ENCODE results near the gene SAT2. TPM values are rescaled to one million over a fixed set of nuclear protein-coding genes. Genes with fewer than 3 reads are reported as not detected.
"Not testable (repeated sequence)": the region's sequence is repeated elsewhere in the genome, so short reads cannot be mapped to it uniquely, and the experiment has no call there.

Gene SAT2
- total RNA-seq, 4 donors from 2014 or later = 18.5 to 74.8 (median 46.0) TPM

GRCh38 chr17:7626956-7627249, 718 bp downstream of the SAT2 start:
- Histone ChIP-seq H3K27ac (peak overlapping the region; percentile 88 to 90), H3K36me3 (no peaks in the 10 kb centered on the region), H3K4me3 (peak overlapping the region; percentile 61 to 70), H3K27me3 (no peaks in the 10 kb centered on the region), H3K9me3 (no peaks in the 10 kb centered on the region), H3K4me1 (no peaks in the 10 kb centered on the region)
- no peak for TF ChIP-seq POLR2A (IDR thresholded peaks at IDR 0.05)
- no peak for TF ChIP-seq CTCF (IDR thresholded peaks at IDR 0.05)
- DNase-seq = no peak
- intact Hi-C loops (cut with DNase I; ENCODE audit: low total_unique reads) = loop anchor here (5.0 kb wide), 1 partner anchor 60 kb away; the partner anchor contains the start of genes TP53 and WRAP53

- no peak for DNase-seq
- intact Hi-C loops (cut with DNase I; ENCODE audit: low total_unique reads) = loop anchor here (5.0 kb wide), 1 partner anchor 61 kb away; the partner anchor contains the start of genes TP53 and WRAP53
- peak overlapping the region in 1 of 2 donors; percentile 70 for H3K4me3 ChIP-seq
Observed at GRCh38 chr17:7626307-7626706, 1.3 kb downstream of the SAT2 start.

GRCh38 chr17:7625749-7626148, 1.9 kb downstream of the SAT2 start:
- H3K27ac ChIP-seq, H3K9me3 ChIP-seq, H3K4me1 ChIP-seq, H3K4me3 ChIP-seq, H3K27me3 ChIP-seq, DNase-seq, H3K36me3 ChIP-seq: not testable (repeated sequence)
- intact Hi-C loops (cut with DNase I; ENCODE audit: low total_unique reads) = loop anchor here (5.0 kb wide), 1 partner anchor 62 kb away; the partner anchor contains the start of genes TP53 and WRAP53

More at GRCh38 chr17:7626307-7626706, 1.3 kb downstream of the SAT2 start:
- Histone ChIP-seq H3K27me3 (no peaks in the 10 kb centered on the region), H3K9me3 (no peaks in the 10 kb centered on the region), H3K36me3 (no peaks in the 10 kb centered on the region), H3K4me1 (no peaks in the 10 kb centered on the region), H3K27ac (peak overlapping the region in 1 of 2 donors; percentile 90)
- no peak for TF ChIP-seq CTCF (IDR thresholded peaks at IDR 0.05)
- no peak for TF ChIP-seq POLR2A (IDR thresholded peaks at IDR 0.05)

GRCh38 chr17:7623661-7624060, 4.0 kb downstream of the SAT2 start:
- H3K4me3 ChIP-seq = no peak overlapping the region
- H3K9me3 ChIP-seq = no peaks in the 10 kb centered on the region
- intact Hi-C loops (cut with DNase I; ENCODE audit: low total_unique reads) = no loop called here
- H3K4me1 ChIP-seq = no peaks in the 10 kb centered on the region
- H3K27me3 ChIP-seq = no peaks in the 10 kb centered on the region
- TF ChIP-seq POLR2A (IDR thresholded peaks at IDR 0.05) = no peak
- TF ChIP-seq CTCF (IDR thresholded peaks at IDR 0.05) = no peak
- no peak for DNase-seq
- no peak overlapping the region for H3K27ac ChIP-seq
- no peaks in the 10 kb centered on the region for H3K36me3 ChIP-seq

GRCh38 chr17:7620835-7621234, 6.8 kb downstream of the SAT2 start:
- Histone ChIP-seq H3K4me3 (no peak overlapping the region), H3K9me3 (no peaks in the 10 kb centered on the region), H3K4me1 (no peaks in the 10 kb centered on the region), H3K27me3 (no peaks in the 10 kb centered on the region), H3K27ac (no peak overlapping the region), H3K36me3 (no peaks in the 10 kb centered on the region)
- intact Hi-C loops (cut with DNase I; ENCODE audit: low total_unique reads) = no loop called here
- no peak for TF ChIP-seq POLR2A (IDR thresholded peaks at IDR 0.05)
- TF ChIP-seq CTCF (IDR thresholded peaks at IDR 0.05) = no peak
- DNase-seq = no peak

- Histone ChIP-seq H3K27ac (no peak overlapping the region), H3K27me3 (no peaks in the 10 kb centered on the region), H3K4me3 (no peak overlapping the region), H3K9me3 (no peaks in the 10 kb centered on the region), H3K4me1 (peaks cover 0 to 1% of the 10 kb centered on the region in 2 donors), H3K36me3 (no peaks in the 10 kb centered on the region)
- no peak for TF ChIP-seq POLR2A (IDR thresholded peaks at IDR 0.05)
- TF ChIP-seq CTCF (IDR thresholded peaks at IDR 0.05) = no peak
- intact Hi-C loops (cut with DNase I; ENCODE audit: low total_unique reads) = no loop called here
- DNase-seq = no peak
Observed at GRCh38 chr17:7618608-7619007, 9.0 kb downstream of the SAT2 start.

All from uterus (tissue), 4 donors.